Caco-2 (cell line): ENCODE results near the gene TRIO. TPM values are rescaled to one million over a fixed set of nuclear protein-coding genes. Genes with fewer than 3 reads are reported as not detected.

ENCODE experiments used
- BruUV-seq: library from RNA; stranded (reverse); fragments of 400-500 nt; replicated peaks from 2 replicates; lab custom pipeline; 2021; lab: Mats Ljungman, UMichigan
- CTCF ChIA-PET: fragments of 300-600 bp; sonication (Branson Sonifier 250); formaldehyde crosslinking; loops from one replicate; lab custom pipeline; 2022; ENCODE audit warnings: antibody characterized with exemption; lab: Charles Lee
- POLR2A ChIA-PET: fragments of 300-600 bp; sonication (Branson Sonifier 250); formaldehyde crosslinking; loops from one replicate; lab custom pipeline; 2022; ENCODE audit warnings: antibody characterized with exemption; lab: Charles Lee
- DNase-seq, 2 experiments: peaks; one replicate each; pipeline versions ENCODE4 v3.0.0 to v3.0.0-alpha.2; 2020 to 2022
- H3K27me3 ChIP-seq: replicated peaks from 2 replicates; pipeline ENCODE4 v1.6.0; 2011; ENCODE audit warnings: low read length; ENCODE audit not compliant: control insufficient read depth, insufficient read depth
- H3K36me3 ChIP-seq: 2 replicates; pipeline ENCODE4 v1.5.1; 2011; ENCODE audit warnings: low read length; ENCODE audit not compliant: control insufficient read depth, insufficient read depth
- H3K4me1 ChIP-seq: fragments of 250-450 bp; sonication (Bioruptor Pico); 2 replicates; pipeline ENCODE4 v1.5.1; 2020; ENCODE audit warnings: mild to moderate bottlenecking
- H3K4me3 ChIP-seq: 2 replicates; pipeline ENCODE4 v1.5.1; 2011; ENCODE audit warnings: low read depth, mild to moderate bottlenecking, control low read depth, low read length
- H3K9me3 ChIP-seq: fragments of 250-450 bp; sonication (Bioruptor Pico); 2 replicates; pipeline ENCODE4 v1.5.1; 2020; ENCODE audit warnings: mild to moderate bottlenecking, moderate library complexity
- H3K27ac Mint-ChIP-seq: one replicate; pipeline ENCODE4 v1.8.0; 2022; ENCODE audit warnings: mixed read lengths; ENCODE audit not compliant: unreplicated experiment
- H3K27me3 Mint-ChIP-seq: one replicate; pipeline ENCODE4 v1.8.0; 2022; ENCODE audit warnings: mixed read lengths; ENCODE audit not compliant: insufficient read depth, unreplicated experiment
- H3K36me3 Mint-ChIP-seq: one replicate; pipeline ENCODE4 v1.8.0; 2022; ENCODE audit warnings: mild to moderate bottlenecking, mixed read lengths; ENCODE audit not compliant: insufficient read depth, unreplicated experiment
- H3K4me1 Mint-ChIP-seq: one replicate; pipeline ENCODE4 v1.8.0; 2022; ENCODE audit warnings: low read depth, mixed read lengths; ENCODE audit not compliant: unreplicated experiment
- H3K4me3 Mint-ChIP-seq: one replicate; pipeline ENCODE4 v1.8.0; 2022; ENCODE audit warnings: mild to moderate bottlenecking, moderate library complexity, mixed read lengths; ENCODE audit not compliant: unreplicated experiment
- H3K9me3 Mint-ChIP-seq: one replicate; pipeline ENCODE4 v1.8.0; 2022; ENCODE audit warnings: mixed read lengths; ENCODE audit not compliant: unreplicated experiment
- intact Hi-C: fragments of 100-400 bp; cut with micrococcal nuclease; formaldehyde crosslinking; loops from one replicate; pipeline ENCODE4 v1.10.0; 2022; ENCODE audit not compliant: unreplicated experiment
- total RNA-seq: library from RNA; stranded (reverse); gene quantifications from 2 replicates; pipeline ENCODE4 v1.2.3, GENCODE V29; 2022
- TF ChIP-seq, protein P1 (sequence below), 2 experiments: fragments of 200-600 bp in 1 of 2; IDR thresholded peaks; 1 replicate in 1 of 2; 2 replicates in 1 of 2; pipeline versions ENCODE4 v1.5.1 to v1.8.0; 2011 to 2022; ENCODE audit warnings: antibody characterized with exemption in 1 of 2, control low read depth in 1 of 2, inconsistent platforms in 1 of 2, low read depth in 1 of 2, low read length in 1 of 2, mild to moderate bottlenecking in 1 of 2, moderate library complexity in 1 of 2; ENCODE audit not compliant: insufficient read depth in 1 of 2, severe bottlenecking in 1 of 2, unreplicated experiment in 1 of 2

TRIO gene
- total RNA-seq, 1 experiment from 2014 or later: 92.0 TPM

DNA sequence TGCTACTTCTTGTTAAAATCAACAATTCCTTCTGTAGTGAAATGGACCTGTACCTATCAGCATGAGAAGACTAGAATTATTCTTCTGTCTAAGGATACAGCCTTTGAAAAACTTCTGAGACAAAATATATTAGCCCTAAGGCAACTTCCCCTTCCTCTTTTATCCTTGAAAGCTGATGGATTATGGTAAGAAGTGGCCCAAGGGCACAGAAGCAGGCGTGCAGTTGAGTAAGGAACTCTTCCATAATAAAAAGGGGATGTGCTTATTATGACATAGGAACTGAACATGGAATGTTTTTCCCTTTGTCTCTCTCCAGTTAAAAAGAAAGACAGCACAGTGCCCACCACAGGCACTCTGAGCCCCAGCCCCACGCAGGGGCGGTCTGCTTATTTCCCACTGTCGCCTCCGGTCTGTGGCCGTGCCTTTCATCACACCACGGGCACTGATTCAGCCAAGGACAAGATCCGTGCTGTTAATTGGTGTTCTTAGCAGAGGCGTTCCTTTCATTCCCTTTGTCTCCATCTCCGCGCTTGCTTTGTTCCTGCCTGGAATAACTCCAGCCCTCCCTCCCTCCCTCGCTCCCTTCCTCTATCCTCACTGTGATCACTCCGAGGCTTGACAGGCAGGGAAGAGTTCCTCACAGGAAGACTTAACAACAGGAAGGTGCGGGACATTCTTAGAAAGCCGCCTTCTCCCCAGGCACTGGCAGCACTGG, 302.6 kb downstream of the TRIO start:
- no TSS peak for BruUV-seq
- POLR2A ChIA-PET: no interaction called here
- H3K9me3 ChIP-seq: no peaks in the 10 kb centered on the region
- Mint-ChIP-seq H3K36me3 (peaks cover 18% of the 10 kb centered on the region), H3K9me3 (no peaks in the 10 kb centered on the region), H3K4me3 (no peak overlapping the region), H3K27me3 (no peaks in the 10 kb centered on the region), H3K4me1 (no peaks in the 10 kb centered on the region), H3K27ac (no peak overlapping the region)
- intact Hi-C loops: no loop called here
- no peaks in the 10 kb centered on the region for H3K4me1 ChIP-seq
- CTCF ChIA-PET: no interaction called here
- H3K36me3 ChIP-seq: no peaks in the 10 kb centered on the region
- no peak for DNase-seq
- TF ChIP-seq, protein P1, sequence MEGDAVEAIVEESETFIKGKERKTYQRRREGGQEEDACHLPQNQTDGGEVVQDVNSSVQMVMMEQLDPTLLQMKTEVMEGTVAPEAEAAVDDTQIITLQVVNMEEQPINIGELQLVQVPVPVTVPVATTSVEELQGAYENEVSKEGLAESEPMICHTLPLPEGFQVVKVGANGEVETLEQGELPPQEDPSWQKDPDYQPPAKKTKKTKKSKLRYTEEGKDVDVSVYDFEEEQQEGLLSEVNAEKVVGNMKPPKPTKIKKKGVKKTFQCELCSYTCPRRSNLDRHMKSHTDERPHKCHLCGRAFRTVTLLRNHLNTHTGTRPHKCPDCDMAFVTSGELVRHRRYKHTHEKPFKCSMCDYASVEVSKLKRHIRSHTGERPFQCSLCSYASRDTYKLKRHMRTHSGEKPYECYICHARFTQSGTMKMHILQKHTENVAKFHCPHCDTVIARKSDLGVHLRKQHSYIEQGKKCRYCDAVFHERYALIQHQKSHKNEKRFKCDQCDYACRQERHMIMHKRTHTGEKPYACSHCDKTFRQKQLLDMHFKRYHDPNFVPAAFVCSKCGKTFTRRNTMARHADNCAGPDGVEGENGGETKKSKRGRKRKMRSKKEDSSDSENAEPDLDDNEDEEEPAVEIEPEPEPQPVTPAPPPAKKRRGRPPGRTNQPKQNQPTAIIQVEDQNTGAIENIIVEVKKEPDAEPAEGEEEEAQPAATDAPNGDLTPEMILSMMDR (IDR thresholded peaks at IDR 0.05; ENCODE audit: insufficient read depth in 1 of 2, low read depth in 1 of 2, low read length in 1 of 2, severe bottlenecking in 1 of 2, unreplicated experiment in 1 of 2): no peak
- H3K27me3 ChIP-seq: no peaks in the 10 kb centered on the region
- H3K4me3 ChIP-seq: no peak overlapping the region

DNA sequence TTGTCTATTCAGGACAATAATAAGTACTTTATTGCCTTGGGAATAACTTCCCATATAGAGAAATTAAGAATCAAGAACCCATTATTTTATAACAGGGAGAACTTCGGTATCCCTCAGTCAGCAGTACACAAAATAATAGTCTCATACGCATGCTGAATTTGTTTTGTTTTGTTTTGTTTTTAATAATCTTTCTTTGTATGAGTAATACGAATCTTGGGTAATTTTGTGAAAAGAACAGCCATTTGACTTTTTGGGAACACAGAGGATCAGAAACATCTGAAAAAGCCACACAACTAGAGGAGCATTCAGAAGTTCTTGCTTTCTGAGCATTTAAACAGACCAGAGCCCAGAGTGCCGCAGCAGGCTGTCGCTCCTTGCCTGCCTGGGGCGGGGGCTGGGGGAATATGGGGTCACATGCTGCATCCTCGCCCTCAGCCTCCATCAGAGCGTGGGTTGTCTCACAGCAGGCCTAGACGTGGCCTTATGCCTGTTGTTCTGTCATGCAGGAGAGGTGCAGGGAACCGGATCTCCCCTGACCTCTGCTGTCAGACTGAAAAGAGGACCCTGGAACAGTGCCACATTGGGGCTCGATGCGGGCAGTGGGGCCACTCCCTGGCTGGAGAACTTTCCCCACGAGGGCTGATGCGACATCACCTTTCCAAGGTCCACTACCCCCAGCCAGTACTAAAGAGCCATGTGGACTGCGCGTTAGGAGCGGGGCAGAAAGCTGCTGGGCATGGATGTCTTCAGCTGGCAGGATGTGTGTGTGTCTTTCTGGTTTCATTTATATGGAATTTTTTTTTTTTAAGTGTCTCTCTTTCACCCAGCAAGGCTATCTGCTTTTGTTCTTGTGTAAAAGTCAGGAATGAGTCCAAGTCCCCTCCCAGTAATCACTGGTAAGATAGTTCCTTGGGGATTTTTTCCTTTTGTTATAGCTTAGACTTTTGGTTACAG, 305.1 kb downstream of the TRIO start:
- intact Hi-C loops: no loop called here
- POLR2A ChIA-PET: no interaction called here
- no peaks in the 10 kb centered on the region for H3K4me1 Mint-ChIP-seq
- no peaks in the 10 kb centered on the region for H3K9me3 Mint-ChIP-seq
- no peak overlapping the region for H3K4me3 Mint-ChIP-seq
- H3K36me3 Mint-ChIP-seq: peaks cover 7% of the 10 kb centered on the region
- BruUV-seq: no TSS peak
- no peaks in the 10 kb centered on the region for H3K27me3 Mint-ChIP-seq
- no peaks in the 10 kb centered on the region for H3K27me3 ChIP-seq
- H3K36me3 ChIP-seq: 0 out of 2 replicates have a peak, but pooled peaks cover 2% of the 10 kb centered on the region
- no peak overlapping the region for H3K27ac Mint-ChIP-seq
- H3K4me1 ChIP-seq: no peaks in the 10 kb centered on the region
- no peak overlapping the region for H3K4me3 ChIP-seq
- TF ChIP-seq, protein P1 (IDR thresholded peaks at IDR 0.05; ENCODE audit: insufficient read depth in 1 of 2, low read depth in 1 of 2, low read length in 1 of 2, severe bottlenecking in 1 of 2, unreplicated experiment in 1 of 2): no peak
- CTCF ChIA-PET: no interaction called here
- DNase-seq: no peak
- H3K9me3 ChIP-seq: no peaks in the 10 kb centered on the region

- no peak overlapping the region for H3K4me3 ChIP-seq
- ChIA-PET POLR2A (no interaction called here), CTCF (no interaction called here)
- H3K27me3 ChIP-seq: no peaks in the 10 kb centered on the region
- Mint-ChIP-seq H3K27me3 (no peaks in the 10 kb centered on the region), H3K9me3 (no peaks in the 10 kb centered on the region), H3K36me3 (peaks cover 16% of the 10 kb centered on the region), H3K4me3 (no peak overlapping the region), H3K27ac (no peak overlapping the region), H3K4me1 (no peaks in the 10 kb centered on the region)
- H3K9me3 ChIP-seq: no peaks in the 10 kb centered on the region
- BruUV-seq: no TSS peak
- intact Hi-C loops: no loop called here
- TF ChIP-seq, protein P1 (IDR thresholded peaks at IDR 0.05; ENCODE audit: insufficient read depth in 1 of 2, low read depth in 1 of 2, low read length in 1 of 2, severe bottlenecking in 1 of 2, unreplicated experiment in 1 of 2): no peak
- H3K4me1 ChIP-seq: no peaks in the 10 kb centered on the region
- 0 out of 2 replicates have a peak, but pooled peaks cover 2% of the 10 kb centered on the region for H3K36me3 ChIP-seq
- no peak for DNase-seq
Observed at GRCh38 chr5:14449052-14449661, 306.0 kb downstream of the TRIO start.
